Adrenal gland (tissue), 12 donors: ENCODE data around the gene REM1. TPM values are rescaled to one million over a fixed set of nuclear protein-coding genes. Genes with fewer than 3 reads are reported as not detected.

Experiments
- DNase-seq, 7 donors: peaks; one replicate each; pipeline ENCODE4 v3.0.0-alpha.2; 2019 to 2020
- H3K27ac ChIP-seq, 5 donors: fragments of 200-600 bp; sonication (generic) in 4 of 5; 1 replicate in 3 of 5; 2 replicates in 2 of 5; pipeline versions ENCODE4 v1.5.1 to v1.8.0; 2016 to 2020; ENCODE audit warnings: mild to moderate bottlenecking in 1 of 5
- H3K27me3 ChIP-seq: fragments of 200-600 bp; 2 replicates; pipeline ENCODE4 v1.8.0; 2021
- H3K36me3 ChIP-seq, 2 donors: fragments of 200-600 bp; replicated peaks in 1 of 2; 1 replicate in 1 of 2; 2 replicates in 1 of 2; pipeline versions ENCODE4 v1.5.1 to v1.8.0; 2018 to 2022
- H3K4me1 ChIP-seq, 2 donors: fragments of 200-600 bp; replicated peaks in 1 of 2; 1 replicate in 1 of 2; 2 replicates in 1 of 2; pipeline versions ENCODE4 v1.5.1 to v1.8.0; 2018 to 2021
- H3K4me3 ChIP-seq, 4 donors: fragments of 200-600 bp; sonication (generic) in 3 of 4; one replicate each; pipeline ENCODE4 v1.5.1; 2016 to 2018
- H3K9me3 ChIP-seq, 3 donors: fragments of 200-600 bp; sonication (generic) in 1 of 3; replicated peaks in 1 of 3; 1 replicate in 2 of 3; 2 replicates in 1 of 3; pipeline versions ENCODE4 v1.5.1 to v1.8.0; 2016 to 2021
- CTCF ChIP-seq, 6 experiments: fragments of 450-650 bp in 4 of 6; fragments of 200-600 bp in 2 of 6; sonication (generic) in 1 of 6; IDR thresholded peaks; 1 replicate in 5 of 6; 2 replicates in 1 of 6; pipeline versions ENCODE4 v1.5.1 to v1.8.0; 2016 to 2021; ENCODE audit warnings: antibody characterized with exemption in 6 of 6, mild to moderate bottlenecking in 2 of 6, moderate library complexity in 1 of 6
- POLR2A ChIP-seq, 2 donors: fragments of 450-650 bp; IDR thresholded peaks; one replicate each; pipeline ENCODE4 v1.6.1; 2017; ENCODE audit warnings: antibody characterized with exemption in 2 of 2, mild to moderate bottlenecking in 2 of 2, moderate library complexity in 1 of 2
- WGBS, 4 donors: extraction: QIAGEN DNeasy Blood & Tissue Kit in 2 of 4; methylation state at CpG; one replicate each; pipeline versions ENCODE4 v1.1.5 to v1.1.7; 2013 to 2017; 5-methylcytosine and 5-hydroxymethylcytosine counted together
- intact Hi-C, 2 donors: fragments of 100-400 bp; cut with DNase I; formaldehyde crosslinking; loops; one replicate each; pipeline versions ENCODE4 v1.14.1 to v1.15.0; 2022 to 2023
- polyA plus RNA-seq, 3 donors: library from polyadenylated mRNA; stranded (reverse); fragments of 200-250 nt in 2 of 3; fragments of 350-450 nt in 1 of 3; fragmentation: Illumina TruSeq in 1 of 3; extraction: RNeasy Lipid Tissue Mini Kit (QIAGEN cat#74804) in 1 of 3; gene quantifications; one replicate each; pipeline ENCODE4 v1.2.3, GENCODE V29; 2013 to 2014
- total RNA-seq, 9 donors: library from RNA; depleted of rRNA in 4 of 9; stranded (reverse); fragments of >200 nt in 4 of 9; fragments of 120-200 nt in 1 of 9; fragmentation: NEBNext Ultra II Directional in 1 of 9; extraction: Animal tissue kit (Norgen Biotek cat#: 25700) in 1 of 9; gene quantifications; one replicate each; pipeline versions ENCODE4 v1.1.0 to v1.2.4, GENCODE V29; 2013 to 2023
- donor health status: healthy with polysubstance abuse.
- donor health status: Bipolar disorder and iron deficiency.
- donor health status: DM: yes; HTN: yes; CAD: no.
- donor health status: DM: no; HTN: no; CAD: no.
- donor health status: DM: no; HTN: no; CAD: no.
- donor health status: DM: yes; HTN: yes; CAD: no.

REM1 gene
- total and polyA plus RNA-seq, 12 donors, result 0.26 to 19.3 (median 2.5) TPM

GRCh38 chr20:31430568-31431115 is 44.4 kb upstream of the REM1 start:
- TF ChIP-seq POLR2A (IDR thresholded peaks at IDR 0.05) (no peak), CTCF (IDR thresholded peaks at IDR 0.05) (no peak)
- Histone ChIP-seq H3K27me3 (peaks cover 6% of the 10 kb centered on the region), H3K36me3 (no peaks in the 10 kb centered on the region), H3K9me3 (no peaks in the 10 kb centered on the region), H3K27ac (no peak overlapping the region), H3K4me1 (no peaks in the 10 kb centered on the region), H3K4me3 (no peak overlapping the region)
- intact Hi-C loops, result no loop called here
- 59 to 65% (median 60%) methylated on average over 4 of the region's 4 CpGs for WGBS, 4 donors
- DNase-seq, result no peak

GRCh38 chr20:31440012-31440659 is 35.0 kb upstream of the REM1 start, which contains the start of gene DEFB123:
DEFB123 (plus strand) TSS chr20:31440632; CDS start chr20:31440699, 67 bp downstream.
- no peaks in the 10 kb centered on the region for H3K9me3 ChIP-seq
- no peak within 1 kb of the TSS for H3K27ac ChIP-seq
- no peak within 1 kb of the TSS for H3K4me3 ChIP-seq
- DNase-seq, result no peak
- no peaks in the 10 kb centered on the region for H3K4me1 ChIP-seq
- no peaks in the 10 kb centered on the region for H3K27me3 ChIP-seq
- TF ChIP-seq CTCF (IDR thresholded peaks at IDR 0.05) (no peak), POLR2A (IDR thresholded peaks at IDR 0.05) (no peak)
- intact Hi-C loops, result no loop called here
- WGBS, 4 donors, result 72 to 77% (median 74%) methylated on average over 13 to 16 of the region's 16 CpGs
- no peaks in the 10 kb centered on the region for H3K36me3 ChIP-seq

DNA sequence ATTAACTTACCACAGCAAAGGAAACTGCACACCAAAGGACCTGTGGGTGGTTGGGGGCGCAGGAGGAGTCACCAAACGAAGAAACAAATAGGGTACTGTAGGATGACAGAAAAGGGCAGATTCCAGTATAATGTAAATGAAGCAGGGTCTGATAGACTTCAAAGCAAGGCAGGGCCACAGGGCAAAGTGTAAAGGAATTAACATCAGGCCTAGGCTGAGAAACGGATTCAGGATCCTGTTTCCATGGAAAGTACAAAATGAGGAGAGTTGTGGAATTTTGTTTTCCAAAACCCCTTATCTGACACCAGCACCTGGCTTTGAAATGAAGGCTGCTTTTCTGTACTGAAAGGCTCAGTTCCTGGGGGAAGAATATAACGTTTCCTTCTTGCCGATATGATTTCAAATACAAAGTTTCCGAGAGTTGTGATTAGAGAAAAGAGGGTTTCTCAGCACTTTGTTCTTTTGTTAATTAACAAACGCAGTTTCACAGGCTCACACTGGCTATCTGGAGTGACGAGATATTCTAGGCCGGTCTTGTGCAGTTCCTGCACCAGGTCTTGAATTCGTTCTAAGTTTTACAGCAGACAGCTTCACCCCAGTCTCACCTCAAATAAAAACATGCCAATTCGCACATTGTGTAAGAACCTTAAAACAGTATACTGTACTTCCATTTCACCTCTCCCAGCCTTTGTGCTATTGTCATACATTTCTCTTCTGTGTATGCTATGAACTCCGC is 28.8 kb upstream of the REM1 start:
- Histone ChIP-seq H3K4me1 (no peaks in the 10 kb centered on the region), H3K36me3 (no peaks in the 10 kb centered on the region), H3K27ac (no peak overlapping the region), H3K27me3 (no peaks in the 10 kb centered on the region), H3K4me3 (no peak overlapping the region), H3K9me3 (no peaks in the 10 kb centered on the region)
- WGBS, 4 donors, result 66 to 71% (median 68%) methylated on average over 12 of the region's 12 CpGs
- intact Hi-C loops, result no loop called here
- no peak for DNase-seq
- TF ChIP-seq POLR2A (IDR thresholded peaks at IDR 0.05) (no peak), CTCF (IDR thresholded peaks at IDR 0.05) (no peak)

DNA sequence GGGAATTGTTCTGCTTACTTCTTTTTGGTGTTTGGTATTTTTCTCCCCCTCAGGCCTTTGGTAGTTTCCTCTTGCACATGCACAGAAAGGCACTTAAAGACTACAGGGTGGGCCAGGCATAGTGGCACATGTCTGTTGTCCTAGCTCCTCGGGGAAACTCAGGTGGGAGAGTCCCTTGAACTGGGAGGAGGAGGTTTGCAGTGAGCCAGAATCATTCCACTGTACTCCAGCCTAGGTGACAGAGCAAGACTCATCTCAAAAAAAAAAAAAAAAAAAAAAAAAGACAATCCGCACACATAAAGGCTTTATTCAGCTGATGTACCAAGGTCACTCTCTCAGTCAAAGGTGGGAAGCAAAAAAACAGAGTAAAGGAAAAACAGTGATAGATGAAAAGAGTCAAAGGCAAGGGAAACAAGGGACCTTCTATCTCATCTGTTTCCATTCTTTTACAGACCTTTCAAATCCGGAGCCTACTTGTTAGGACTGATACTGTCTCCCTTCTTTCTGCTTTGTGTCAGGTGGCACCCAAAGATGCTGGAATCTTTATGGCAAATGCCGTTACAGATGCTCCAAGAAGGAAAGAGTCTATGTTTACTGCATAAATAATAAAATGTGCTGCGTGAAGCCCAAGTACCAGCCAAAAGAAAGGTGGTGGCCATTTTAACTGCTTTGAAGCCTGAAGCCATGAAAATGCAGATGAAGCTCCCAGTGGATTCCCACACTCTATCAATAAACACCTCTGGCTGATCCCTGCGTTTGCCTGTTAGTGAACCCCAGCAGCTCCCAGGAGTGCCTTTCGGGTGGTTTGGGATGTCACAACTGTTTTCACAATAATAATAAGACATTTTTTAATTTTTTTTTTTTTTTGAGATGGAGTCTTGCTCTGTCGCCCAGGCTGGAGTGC is 25.3 kb upstream of the REM1 start:
- Histone ChIP-seq H3K36me3 (no peaks in the 10 kb centered on the region), H3K27me3 (no peaks in the 10 kb centered on the region), H3K4me3 (no peak overlapping the region), H3K4me1 (no peaks in the 10 kb centered on the region), H3K9me3 (no peaks in the 10 kb centered on the region), H3K27ac (no peak overlapping the region)
- 60 to 73% (median 69%) methylated on average over 8 of the region's 8 CpGs for WGBS, 4 donors
- TF ChIP-seq POLR2A (IDR thresholded peaks at IDR 0.05) (no peak), CTCF (IDR thresholded peaks at IDR 0.05) (no peak)
- DNase-seq, result no peak
- intact Hi-C loops, result no loop called here
